ENCODE results near the gene TAGLN3.

TAGLN3 gene

GRCh38 chr3:112010636-112011035, 11.9 kb downstream of the TAGLN3 start:
- Histone ChIP-seq H3K9ac (ENCODE audit: low read length) (no peak overlapping the region), H2AFZ (ENCODE audit: low read depth, low read length, severe bottlenecking) (no peak overlapping the region), H3K27ac (ENCODE audit: low read depth, low read length) (no peak overlapping the region), H3K36me3 (ENCODE audit: low read length) (no peaks in the 10 kb centered on the region), H3K27me3 (ENCODE audit: low read length) (no peaks in the 10 kb centered on the region), H4K20me1 (ENCODE audit: low read depth, low read length) (no peaks in the 10 kb centered on the region), H3K9me2 (replicated peaks; ENCODE audit: insufficient read depth, low read length) (no peaks in the 10 kb centered on the region), H3F3A (ENCODE audit: insufficient read depth) (no peaks in the 10 kb centered on the region), H3K9me3 (ENCODE audit: insufficient read depth, low read length) (no peaks in the 10 kb centered on the region), H3K79me2 (ENCODE audit: insufficient read depth, low read length) (no peaks in the 10 kb centered on the region), H3K4me3 (ENCODE audit: insufficient read depth, low read length, poor library complexity, severe bottlenecking) (no peak overlapping the region), H3K4me2 (ENCODE audit: low read depth, low read length, poor library complexity, severe bottlenecking) (no peak overlapping the region)
- TF ChIP-seq CTCF (IDR thresholded peaks at IDR 0.05; ENCODE audit: insufficient read depth, low read length, poor library complexity, severe bottlenecking) (no peak), EZH2phosphoT487 (conservative IDR thresholded peaks at IDR 0.05; ENCODE audit: low read length) (no peak)

DNA sequence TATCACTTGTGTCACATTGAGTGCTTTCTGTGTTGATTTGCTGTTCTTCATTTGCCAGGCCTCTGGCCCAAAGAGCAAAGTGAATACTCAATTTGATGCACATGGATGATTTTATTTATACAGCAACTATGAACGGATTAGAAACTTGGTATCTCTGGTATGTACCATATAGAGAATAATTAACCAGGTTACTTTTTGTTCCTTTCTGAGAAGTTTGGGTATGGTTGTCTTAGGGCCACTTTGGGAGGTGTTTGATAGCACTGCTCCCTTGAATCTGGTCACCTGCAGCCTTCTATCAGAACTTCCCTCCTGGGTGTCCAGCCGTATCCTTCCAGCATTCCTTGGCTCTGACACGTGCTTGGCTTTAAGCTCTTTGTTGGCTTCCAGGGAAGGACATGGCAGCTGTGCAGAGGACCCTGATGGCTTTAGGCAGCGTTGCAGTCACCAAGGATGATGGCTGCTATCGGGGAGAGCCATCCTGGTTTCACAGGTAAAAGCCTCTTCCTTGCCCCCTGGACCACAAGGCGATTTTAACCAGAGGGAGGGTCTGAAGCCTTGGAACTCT, 12.7 kb downstream of the TAGLN3 start:
- no peaks in the 10 kb centered on the region for H3K79me2 ChIP-seq (ENCODE audit: insufficient read depth, low read length)
- H3K9me3 ChIP-seq (ENCODE audit: insufficient read depth, low read length) = no peaks in the 10 kb centered on the region
- H3K9me2 ChIP-seq (replicated peaks; ENCODE audit: insufficient read depth, low read length) = no peaks in the 10 kb centered on the region
- H3K27me3 ChIP-seq (ENCODE audit: low read length) = no peaks in the 10 kb centered on the region
- no peak overlapping the region for H2AFZ ChIP-seq (ENCODE audit: low read depth, low read length, severe bottlenecking)
- no peaks in the 10 kb centered on the region for H4K20me1 ChIP-seq (ENCODE audit: low read depth, low read length)
- no peaks in the 10 kb centered on the region for H3K36me3 ChIP-seq (ENCODE audit: low read length)
- H3K9ac ChIP-seq (ENCODE audit: low read length) = no peak overlapping the region
- no peaks in the 10 kb centered on the region for H3F3A ChIP-seq (ENCODE audit: insufficient read depth)
- TF ChIP-seq CTCF (IDR thresholded peaks at IDR 0.05; ENCODE audit: insufficient read depth, low read length, poor library complexity, severe bottlenecking) (no peak), EZH2phosphoT487 (conservative IDR thresholded peaks at IDR 0.05; ENCODE audit: low read length) (no peak)
- no peak overlapping the region for H3K27ac ChIP-seq (ENCODE audit: low read depth, low read length)
- no peak overlapping the region for H3K4me2 ChIP-seq (ENCODE audit: low read depth, low read length, poor library complexity, severe bottlenecking)
- no peak overlapping the region for H3K4me3 ChIP-seq (ENCODE audit: insufficient read depth, low read length, poor library complexity, severe bottlenecking)

DNA sequence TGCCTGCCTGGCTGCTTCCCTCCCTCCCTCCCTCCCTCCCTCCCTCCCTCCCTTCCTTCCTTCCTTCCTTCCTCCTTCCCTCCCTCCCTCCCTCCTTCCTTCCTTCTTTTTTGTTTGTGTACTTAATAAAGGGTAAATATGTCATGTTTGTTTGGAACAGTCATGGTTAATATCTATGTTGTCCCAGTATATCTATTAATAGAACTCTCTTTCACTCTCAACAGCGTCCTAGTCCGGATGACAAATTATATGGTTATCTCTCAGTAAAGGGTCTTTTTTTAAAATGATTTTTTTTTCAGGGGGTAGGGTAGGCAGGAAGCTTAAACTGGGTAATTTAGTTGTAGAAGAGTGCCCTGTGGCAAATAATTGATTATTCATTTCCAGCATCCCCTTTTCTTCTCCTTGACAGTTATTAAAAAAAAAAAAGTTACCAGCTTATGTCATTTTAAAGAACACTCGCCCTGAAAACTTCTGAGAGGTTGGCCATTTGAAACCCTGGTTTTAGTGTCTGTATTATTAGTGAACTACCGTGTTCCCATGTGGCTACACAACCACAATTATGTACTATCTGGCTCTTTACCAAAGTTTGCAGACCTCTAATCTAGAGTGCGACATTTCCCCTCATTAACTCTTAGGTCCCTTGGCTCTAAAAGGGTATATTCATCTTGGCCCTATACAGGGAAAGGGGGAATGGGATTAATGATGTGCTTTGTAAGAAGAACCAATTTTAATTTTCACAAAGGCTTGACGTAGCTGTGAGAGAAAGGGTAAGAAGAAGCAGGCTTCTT, 13.7 kb downstream of the TAGLN3 start:
- no peaks in the 10 kb centered on the region for H3K79me2 ChIP-seq (ENCODE audit: insufficient read depth, low read length)
- no peak overlapping the region for H3K4me2 ChIP-seq (ENCODE audit: low read depth, low read length, poor library complexity, severe bottlenecking)
- no peaks in the 10 kb centered on the region for H4K20me1 ChIP-seq (ENCODE audit: low read depth, low read length)
- TF ChIP-seq CTCF (IDR thresholded peaks at IDR 0.05; ENCODE audit: insufficient read depth, low read length, poor library complexity, severe bottlenecking) = no peak
- TF ChIP-seq EZH2phosphoT487 (conservative IDR thresholded peaks at IDR 0.05; ENCODE audit: low read length) = no peak
- no peak overlapping the region for H3K4me3 ChIP-seq (ENCODE audit: insufficient read depth, low read length, poor library complexity, severe bottlenecking)
- H3F3A ChIP-seq (ENCODE audit: insufficient read depth) = no peaks in the 10 kb centered on the region
- H2AFZ ChIP-seq (ENCODE audit: low read depth, low read length, severe bottlenecking) = no peak overlapping the region
- no peak overlapping the region for H3K27ac ChIP-seq (ENCODE audit: low read depth, low read length)
- H3K9me3 ChIP-seq (ENCODE audit: insufficient read depth, low read length) = no peaks in the 10 kb centered on the region
- no peaks in the 10 kb centered on the region for H3K9me2 ChIP-seq (replicated peaks; ENCODE audit: insufficient read depth, low read length)
- H3K27me3 ChIP-seq (ENCODE audit: low read length) = no peaks in the 10 kb centered on the region
- no peaks in the 10 kb centered on the region for H3K36me3 ChIP-seq (ENCODE audit: low read length)
- no peak overlapping the region for H3K9ac ChIP-seq (ENCODE audit: low read length)

All from SU-DHL-6 (cell line).